ENCODE data around the gene BPIFB2. TPM values are rescaled to one million over a fixed set of nuclear protein-coding genes. Genes with fewer than 3 reads are reported as not detected.

The BPIFB2 gene
- total RNA-seq, 3 donors from 2014 or later = 0.98 to 1.0 TPM; not detected in 1

DNA sequence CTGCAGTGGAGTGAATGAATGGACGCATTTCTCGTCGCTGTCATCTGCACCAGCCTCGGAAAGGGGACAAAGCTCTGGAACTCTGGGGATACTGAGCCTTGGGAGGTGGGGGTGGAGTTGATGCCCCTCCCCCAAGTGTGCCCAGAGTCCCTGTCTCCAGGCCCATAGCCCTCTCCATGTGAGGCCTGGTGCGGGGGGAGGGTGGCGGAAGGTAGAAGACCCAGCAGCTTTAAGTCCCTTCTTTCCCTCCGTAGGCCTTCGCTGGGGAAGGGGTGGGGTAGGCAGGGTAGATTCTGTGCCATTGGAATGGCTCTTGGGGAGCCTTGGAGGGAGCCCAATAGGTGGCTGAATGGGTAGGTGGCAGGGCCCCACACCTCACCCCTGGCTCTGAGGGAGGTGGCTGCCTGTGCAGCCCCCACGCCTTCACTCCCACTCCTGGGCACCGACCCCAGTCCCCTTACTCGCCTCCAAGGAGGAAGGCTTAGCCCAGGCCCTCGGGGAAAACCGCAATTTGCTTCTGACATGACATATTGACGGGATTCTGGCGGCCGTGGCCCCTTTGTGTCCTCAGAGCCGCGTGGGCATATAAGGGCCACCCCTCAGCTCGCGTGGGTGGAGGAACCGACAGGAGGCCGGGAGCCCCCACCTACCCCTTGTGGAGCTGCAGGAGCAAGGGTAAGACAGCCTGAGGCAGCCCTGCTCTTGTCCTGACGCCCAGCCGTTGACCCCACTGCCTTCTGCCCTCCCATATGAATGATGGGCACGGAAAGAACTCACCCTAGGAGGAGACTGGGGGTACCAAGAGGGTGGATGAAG lies 46.0 kb downstream of the BPIFB2 start, which contains the start of gene BPIFB3:
Gene BPIFB3 (plus strand): TSS at position 613 of the 816 bp plus-strand sequence. CDS start 1,533 bp downstream, outside the sequence.
- intact Hi-C loops (cut with DNase I; ENCODE audit: low total_unique reads) = no loop called here
- Histone ChIP-seq H3K4me1 (no peaks in the 10 kb centered on the region), H3K4me3 (no peak within 1 kb of the TSS), H3K36me3 (no peaks in the 10 kb centered on the region), H3K9me3 (no peaks in the 10 kb centered on the region), H3K27me3 (peaks cover 0 to 6% of the 10 kb centered on the region in 2 donors), H3K27ac (no peak within 1 kb of the TSS)
- TF ChIP-seq, protein P1, sequence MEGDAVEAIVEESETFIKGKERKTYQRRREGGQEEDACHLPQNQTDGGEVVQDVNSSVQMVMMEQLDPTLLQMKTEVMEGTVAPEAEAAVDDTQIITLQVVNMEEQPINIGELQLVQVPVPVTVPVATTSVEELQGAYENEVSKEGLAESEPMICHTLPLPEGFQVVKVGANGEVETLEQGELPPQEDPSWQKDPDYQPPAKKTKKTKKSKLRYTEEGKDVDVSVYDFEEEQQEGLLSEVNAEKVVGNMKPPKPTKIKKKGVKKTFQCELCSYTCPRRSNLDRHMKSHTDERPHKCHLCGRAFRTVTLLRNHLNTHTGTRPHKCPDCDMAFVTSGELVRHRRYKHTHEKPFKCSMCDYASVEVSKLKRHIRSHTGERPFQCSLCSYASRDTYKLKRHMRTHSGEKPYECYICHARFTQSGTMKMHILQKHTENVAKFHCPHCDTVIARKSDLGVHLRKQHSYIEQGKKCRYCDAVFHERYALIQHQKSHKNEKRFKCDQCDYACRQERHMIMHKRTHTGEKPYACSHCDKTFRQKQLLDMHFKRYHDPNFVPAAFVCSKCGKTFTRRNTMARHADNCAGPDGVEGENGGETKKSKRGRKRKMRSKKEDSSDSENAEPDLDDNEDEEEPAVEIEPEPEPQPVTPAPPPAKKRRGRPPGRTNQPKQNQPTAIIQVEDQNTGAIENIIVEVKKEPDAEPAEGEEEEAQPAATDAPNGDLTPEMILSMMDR (IDR thresholded peaks at IDR 0.05) = no peak
- TF ChIP-seq POLR2AphosphoS5 (IDR thresholded peaks at IDR 0.05) (no peak), POLR2A (IDR thresholded peaks at IDR 0.05) (no peak)
- no peak for DNase-seq (ENCODE audit: low spot score in 2 of 2)

DNA sequence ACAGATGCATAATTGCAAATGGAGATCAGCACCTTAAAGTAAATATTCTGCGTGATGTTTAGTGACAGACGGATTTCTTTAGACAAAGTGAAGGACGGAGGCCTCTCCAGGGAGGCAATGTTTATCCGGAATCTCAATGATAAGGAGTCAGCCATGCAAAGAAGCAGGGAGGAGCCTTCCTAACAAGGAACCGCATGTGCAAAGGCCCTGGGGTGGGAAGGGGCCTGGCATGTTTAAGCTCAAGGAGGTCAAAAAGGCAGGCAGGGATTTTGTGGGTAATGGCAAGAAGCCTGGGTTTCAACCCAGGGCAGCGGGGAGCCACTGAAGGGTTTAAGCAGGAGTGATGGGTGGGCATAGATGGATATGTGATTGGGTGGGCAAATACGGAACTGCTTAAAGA lies 46.9 kb downstream of the BPIFB2 start:
- intact Hi-C loops (cut with DNase I; ENCODE audit: low total_unique reads) = no loop called here
- no peak for TF ChIP-seq POLR2AphosphoS5 (IDR thresholded peaks at IDR 0.05)
- TF ChIP-seq, protein P1 (IDR thresholded peaks at IDR 0.05) = no peak
- TF ChIP-seq POLR2A (IDR thresholded peaks at IDR 0.05) = no peak
- H3K36me3 ChIP-seq = no peaks in the 10 kb centered on the region
- H3K9me3 ChIP-seq = no peaks in the 10 kb centered on the region
- no peak for DNase-seq (ENCODE audit: low spot score in 2 of 2)
- peaks cover 0 to 6% of the 10 kb centered on the region in 2 donors for H3K27me3 ChIP-seq
- H3K4me1 ChIP-seq = no peaks in the 10 kb centered on the region
- H3K27ac ChIP-seq = no peak overlapping the region
- no peak overlapping the region for H3K4me3 ChIP-seq

DNA sequence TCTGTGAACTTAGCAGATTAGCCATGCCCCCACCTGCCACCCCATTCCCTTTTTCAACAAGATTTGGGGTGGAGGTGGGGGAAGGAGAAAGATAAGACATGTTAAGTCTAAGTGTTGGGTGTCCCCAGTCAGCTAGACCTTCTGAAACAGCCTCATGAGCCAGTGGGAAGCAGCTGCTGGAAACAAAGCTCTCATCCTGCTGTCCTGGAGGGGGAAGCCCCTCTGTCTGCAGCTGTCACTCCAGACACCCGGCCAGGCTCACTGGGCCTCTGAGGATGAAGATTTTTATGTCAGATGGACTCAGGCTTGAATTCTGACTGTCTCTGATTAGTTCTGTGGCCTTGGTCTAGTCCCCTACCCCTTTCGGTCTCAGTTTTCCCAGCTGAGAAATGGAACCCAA lies 47.3 kb downstream of the BPIFB2 start:
- TF ChIP-seq POLR2A (IDR thresholded peaks at IDR 0.05) = no peak
- TF ChIP-seq, protein P1 (IDR thresholded peaks at IDR 0.05) = no peak
- TF ChIP-seq POLR2AphosphoS5 (IDR thresholded peaks at IDR 0.05) = no peak
- intact Hi-C loops (cut with DNase I; ENCODE audit: low total_unique reads) = loop anchor here (5.0 kb wide), 1 partner anchor 1012 kb away; no protein-coding TSS in a partner anchor
- Histone ChIP-seq H3K36me3 (no peaks in the 10 kb centered on the region), H3K4me1 (no peaks in the 10 kb centered on the region), H3K9me3 (no peaks in the 10 kb centered on the region), H3K4me3 (no peak overlapping the region), H3K27me3 (peaks cover 0 to 6% of the 10 kb centered on the region in 2 donors), H3K27ac (no peak overlapping the region)
- no peak for DNase-seq (ENCODE audit: low spot score in 2 of 2)

DNA sequence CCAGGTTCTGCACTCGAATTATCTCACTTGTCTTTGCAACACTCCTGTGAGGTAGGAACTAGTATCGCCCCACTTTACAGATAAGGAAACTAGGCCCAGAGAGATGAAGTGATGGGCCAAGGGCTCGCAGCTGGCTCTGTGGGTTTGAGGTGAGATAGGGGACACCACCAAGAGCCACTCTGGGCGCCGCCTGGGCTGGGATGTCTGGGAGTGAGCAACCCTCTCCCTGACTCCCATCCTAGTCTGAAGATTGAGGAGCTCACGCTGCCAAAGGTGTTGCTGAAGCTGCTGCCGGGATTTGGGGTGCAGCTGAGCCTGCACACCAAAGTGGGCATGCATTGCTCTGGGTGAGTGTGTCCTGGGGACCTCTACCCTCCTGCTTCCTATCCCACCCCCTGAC lies 51.6 kb downstream of the BPIFB2 start:
- intact Hi-C loops (cut with DNase I; ENCODE audit: low total_unique reads) = loop anchor here (5.0 kb wide), 1 partner anchor 1017 kb away; no protein-coding TSS in a partner anchor
- no peaks in the 10 kb centered on the region for H3K9me3 ChIP-seq
- H3K36me3 ChIP-seq = no peaks in the 10 kb centered on the region
- no peak overlapping the region for H3K27ac ChIP-seq
- no peaks in the 10 kb centered on the region for H3K4me1 ChIP-seq
- H3K4me3 ChIP-seq = no peak overlapping the region
- DNase-seq (ENCODE audit: low spot score in 2 of 2) = no peak
- H3K27me3 ChIP-seq = no peaks in the 10 kb centered on the region
- no peak for TF ChIP-seq POLR2AphosphoS5 (IDR thresholded peaks at IDR 0.05)
- TF ChIP-seq, protein P1 (IDR thresholded peaks at IDR 0.05) = no peak
- TF ChIP-seq POLR2A (IDR thresholded peaks at IDR 0.05) = no peak

DNA sequence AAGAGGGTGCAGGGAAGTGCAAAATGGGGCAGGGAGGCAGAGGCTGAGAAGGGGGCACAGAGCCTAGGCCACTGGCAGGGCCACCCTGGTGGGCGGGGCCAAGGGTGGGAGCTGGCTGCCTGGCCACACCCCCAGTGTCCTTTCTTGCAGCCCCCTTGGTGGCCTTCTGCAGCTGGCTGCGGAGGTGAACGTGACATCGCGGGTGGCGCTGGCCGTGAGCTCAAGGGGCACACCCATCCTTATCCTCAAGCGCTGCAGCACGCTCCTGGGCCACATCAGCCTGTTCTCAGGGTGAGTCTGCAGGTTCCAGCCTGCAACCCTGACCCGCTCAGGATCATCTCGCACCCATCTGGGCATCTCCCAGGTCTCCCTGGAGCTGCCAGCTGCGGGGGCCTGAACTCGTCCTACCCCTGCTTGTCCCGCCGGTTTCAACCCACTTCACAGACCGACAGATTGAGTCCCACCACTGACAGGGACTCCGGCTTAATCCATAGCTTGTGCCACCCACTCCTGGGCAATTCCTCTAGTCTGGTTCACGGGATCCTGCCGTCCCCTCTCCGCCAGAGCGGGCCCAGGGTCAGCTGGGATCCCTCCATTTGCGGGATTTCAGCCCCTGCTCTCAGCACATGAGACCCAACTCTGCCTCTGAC lies 52.4 kb downstream of the BPIFB2 start:
- Histone ChIP-seq H3K27me3 (no peaks in the 10 kb centered on the region), H3K4me3 (no peak overlapping the region), H3K9me3 (no peaks in the 10 kb centered on the region), H3K4me1 (no peaks in the 10 kb centered on the region), H3K36me3 (no peaks in the 10 kb centered on the region), H3K27ac (no peak overlapping the region)
- TF ChIP-seq POLR2AphosphoS5 (IDR thresholded peaks at IDR 0.05) (no peak), POLR2A (IDR thresholded peaks at IDR 0.05) (no peak)
- TF ChIP-seq, protein P1 (IDR thresholded peaks at IDR 0.05) = no peak
- DNase-seq (ENCODE audit: low spot score in 2 of 2) = no peak
- intact Hi-C loops (cut with DNase I; ENCODE audit: low total_unique reads) = loop anchor here (5.0 kb wide), 1 partner anchor 1018 kb away; no protein-coding TSS in a partner anchor
